Activated naive CD4-positive, alpha-beta T cell treated with anti-CD3 and anti-CD28 coated beads, Interleukin-2, amount 50 U/mL, for 72 hours (primary cell): ENCODE data around the gene FILIP1L. TPM values are rescaled to one million over a fixed set of nuclear protein-coding genes. Genes with fewer than 3 reads are reported as not detected.

Source experiments
- ATAC-seq, 2 donors: fragments of 150-1000 bp; cut with Tn5 transposase; 2 replicates each; pipeline ENCODE4 v1.10.0; 2021; ENCODE audit warnings: mild to moderate bottlenecking in 2 of 2, moderate library complexity in 2 of 2
- DNase-seq, 2 donors: peaks; one replicate each; pipeline ENCODE4 v3.0.0; 2021 to 2022; ENCODE audit warnings: low spot score in 2 of 2
- H3K27ac Mint-ChIP-seq, 2 donors: one replicate each; pipeline ENCODE4 v1.8.0; 2022; ENCODE audit warnings: mild to moderate bottlenecking in 2 of 2, mixed read lengths in 2 of 2
- H3K36me3 Mint-ChIP-seq, 2 donors: one replicate each; pipeline ENCODE4 v1.8.0; 2022; ENCODE audit warnings: mixed read lengths in 2 of 2
- H3K9me3 Mint-ChIP-seq, 2 donors: one replicate each; pipeline ENCODE4 v1.8.0; 2022; ENCODE audit warnings: mixed read lengths in 2 of 2
- total RNA-seq, 2 donors: library from RNA; stranded (reverse); gene quantifications; one replicate each; pipeline ENCODE4 v1.2.3, GENCODE V29; 2022

The FILIP1L gene
- total RNA-seq, 2 donors from 2014 or later = 0.08 to 0.09 TPM

DNA sequence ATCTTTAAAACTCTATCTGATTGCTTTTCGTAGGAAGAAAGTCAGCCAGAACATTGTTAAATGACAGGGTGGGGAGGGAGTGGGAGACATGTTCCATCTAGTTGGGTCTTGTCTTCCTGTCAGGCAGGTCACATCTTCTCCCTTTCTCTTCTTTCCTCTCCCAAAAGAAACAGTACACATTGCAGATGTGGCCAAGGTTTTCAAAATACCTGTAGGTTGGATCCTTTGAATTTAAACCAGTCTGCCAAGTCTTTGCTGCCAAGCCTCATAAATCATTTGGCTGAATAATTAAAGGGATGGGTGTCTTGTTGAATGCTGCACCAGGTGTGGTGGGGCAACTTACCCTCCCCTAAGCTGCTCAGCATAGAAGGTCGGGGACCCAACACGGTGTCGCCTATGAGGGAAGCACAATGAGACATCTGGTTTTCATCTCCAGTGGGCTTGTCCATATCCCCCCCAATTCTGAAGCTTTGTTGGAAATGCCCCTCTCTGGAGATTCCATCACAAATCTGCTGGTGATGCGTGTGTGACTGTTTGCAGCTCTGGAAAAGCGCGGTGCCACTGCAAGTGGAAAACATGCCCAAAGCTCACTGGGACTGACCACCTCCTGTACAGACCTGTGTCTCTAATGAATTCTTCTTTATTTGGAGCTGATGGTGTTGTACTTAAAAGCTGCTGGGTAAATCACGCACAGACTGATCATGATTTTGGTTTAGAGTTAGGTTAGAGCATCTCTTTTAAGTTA, 112.6 kb downstream of the FILIP1L start:
- DNase-seq (no peak), ATAC-seq (no peak)
- Mint-ChIP-seq H3K9me3 (peaks cover 0 to 4% of the 10 kb centered on the region in 2 donors), H3K36me3 (peaks cover 0 to 2% of the 10 kb centered on the region in 2 donors), H3K27ac (no peak overlapping the region)

- peaks cover 6 to 8% of the 10 kb centered on the region in 2 donors for H3K36me3 Mint-ChIP-seq
- DNase-seq (no peak), ATAC-seq (no peak)
- H3K9me3 Mint-ChIP-seq = peaks cover 4 to 8% of the 10 kb centered on the region in 2 donors
- no peak overlapping the region for H3K27ac Mint-ChIP-seq
Observed at GRCh38 chr3:100001083-100001482, 113.2 kb downstream of the FILIP1L start.

GRCh38 chr3:99999536-99999935, 114.8 kb downstream of the FILIP1L start:
- DNase-seq = no peak
- H3K27ac Mint-ChIP-seq = no peak overlapping the region
- H3K36me3 Mint-ChIP-seq = peaks cover 17 to 21% of the 10 kb centered on the region in 2 donors
- H3K9me3 Mint-ChIP-seq = peaks cover 11 to 14% of the 10 kb centered on the region in 2 donors
- ATAC-seq = no peak

DNA sequence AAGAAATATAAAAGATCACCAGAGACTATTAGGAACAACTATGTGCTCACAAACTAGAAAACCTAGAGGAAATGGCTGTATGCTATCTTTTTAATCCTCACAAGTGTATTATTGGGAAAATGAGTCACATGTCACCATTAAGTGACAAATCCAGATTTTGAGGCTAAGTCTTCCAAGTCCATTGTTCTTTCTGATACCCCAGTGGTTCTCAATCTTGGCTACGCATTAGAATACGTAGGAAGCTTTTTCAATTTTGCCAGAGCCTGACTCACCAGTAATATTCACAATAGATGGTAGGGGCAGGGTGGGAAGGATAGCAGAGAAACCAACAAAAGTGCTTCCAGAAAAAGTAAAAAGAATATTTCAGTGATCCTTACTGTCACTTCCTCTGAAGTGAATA, 117.0 kb downstream of the FILIP1L start:
- Mint-ChIP-seq H3K36me3 (peaks cover 30 to 37% of the 10 kb centered on the region in 2 donors), H3K9me3 (peaks cover 25 to 28% of the 10 kb centered on the region in 2 donors), H3K27ac (no peak overlapping the region)
- DNase-seq (no peak), ATAC-seq (no peak)

DNA sequence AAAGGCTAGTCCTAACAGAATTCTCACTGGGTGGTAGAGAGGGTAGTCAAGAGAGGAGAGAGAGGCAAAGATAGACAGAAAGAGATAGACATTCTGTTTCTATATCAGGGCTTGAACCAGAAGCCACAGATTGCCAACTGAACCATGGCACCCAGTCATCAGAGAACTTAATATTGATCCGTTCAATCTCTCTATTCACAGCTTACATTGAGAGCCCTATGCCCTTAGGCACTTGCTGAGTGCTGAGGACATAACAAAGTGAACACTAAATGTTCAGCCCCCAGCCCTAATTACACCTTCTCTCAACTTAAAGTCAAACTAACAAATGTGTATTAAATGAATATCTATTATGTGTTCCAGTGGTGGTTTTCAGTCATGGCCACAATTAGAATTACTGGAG, 124.1 kb downstream of the FILIP1L start:
- H3K36me3 Mint-ChIP-seq = peaks cover 17 to 23% of the 10 kb centered on the region in 2 donors

DNA sequence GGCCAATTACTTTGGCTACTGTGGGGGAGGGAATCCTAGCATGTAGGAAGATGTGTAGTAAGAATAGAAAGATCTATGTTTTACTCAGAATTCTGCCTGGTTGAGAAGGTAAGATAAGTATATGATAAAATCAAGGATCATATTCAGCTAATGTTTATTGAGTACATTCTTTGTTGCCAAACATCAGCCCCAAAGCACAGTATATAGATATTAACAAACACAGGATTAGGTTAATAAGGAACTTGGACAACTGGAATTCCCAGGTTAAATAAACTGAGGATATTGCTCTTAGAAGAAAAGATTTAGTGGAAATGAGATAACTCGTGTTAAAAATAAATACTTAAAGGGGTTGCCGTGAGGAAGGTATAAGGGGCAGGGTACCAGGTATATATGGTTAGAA, 129.6 kb downstream of the FILIP1L start:
- H3K27ac Mint-ChIP-seq = no peak overlapping the region
- no peak for ATAC-seq
- no peaks in the 10 kb centered on the region for H3K9me3 Mint-ChIP-seq

More for the DNA sequence above, 124.1 kb downstream of the FILIP1L start:
- Mint-ChIP-seq H3K9me3 (peaks cover 18 to 19% of the 10 kb centered on the region in 2 donors), H3K27ac (no peak overlapping the region)
- DNase-seq (no peak), ATAC-seq (no peak)

GRCh38 chr3:99984139-99984538, 130.2 kb downstream of the FILIP1L start:
- DNase-seq = no peak
- ATAC-seq = no peak
- Mint-ChIP-seq H3K9me3 (no peaks in the 10 kb centered on the region), H3K27ac (no peak overlapping the region), H3K36me3 (peaks cover 0 to 8% of the 10 kb centered on the region in 2 donors)

More for the DNA sequence above, 129.6 kb downstream of the FILIP1L start:
- no peak for DNase-seq
- peaks cover 0 to 8% of the 10 kb centered on the region in 2 donors for H3K36me3 Mint-ChIP-seq

DNA sequence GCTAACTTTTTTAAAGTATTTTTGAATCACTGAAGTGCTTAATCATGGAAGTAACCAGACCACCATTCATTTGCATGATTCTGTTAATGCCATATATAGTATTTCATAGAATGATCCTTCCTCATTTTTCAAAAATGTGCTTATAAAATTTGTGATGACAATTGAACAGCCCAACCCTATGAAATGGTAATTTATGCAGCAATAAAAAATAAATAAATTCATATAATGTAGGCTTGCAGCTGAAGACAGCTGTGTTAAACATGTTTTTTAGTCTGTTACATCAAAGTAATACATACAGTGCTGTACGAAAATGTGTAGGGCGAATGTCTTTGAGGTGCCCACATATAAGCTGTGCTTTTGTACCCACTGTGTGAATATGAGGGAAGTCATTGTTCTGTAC, 131.7 kb downstream of the FILIP1L start:
- no peak overlapping the region for H3K27ac Mint-ChIP-seq
- DNase-seq (no peak), ATAC-seq (no peak)
- peaks cover 0 to 8% of the 10 kb centered on the region in 2 donors for H3K36me3 Mint-ChIP-seq
- no peaks in the 10 kb centered on the region for H3K9me3 Mint-ChIP-seq

- no peak overlapping the region for H3K27ac Mint-ChIP-seq
- DNase-seq (no peak), ATAC-seq (no peak)
- peaks cover 5 to 8% of the 10 kb centered on the region in 2 donors for H3K9me3 Mint-ChIP-seq
- H3K36me3 Mint-ChIP-seq = peaks cover 6 to 17% of the 10 kb centered on the region in 2 donors
Observed at GRCh38 chr3:99981138-99981537, 133.2 kb downstream of the FILIP1L start.

- Mint-ChIP-seq H3K27ac (no peak overlapping the region), H3K9me3 (peaks cover 5 to 8% of the 10 kb centered on the region in 2 donors), H3K36me3 (peaks cover 6 to 17% of the 10 kb centered on the region in 2 donors)
- DNase-seq (no peak), ATAC-seq (no peak)
Observed at GRCh38 chr3:99980606-99981005, 133.7 kb downstream of the FILIP1L start.

- H3K36me3 Mint-ChIP-seq = peaks cover 6 to 8% of the 10 kb centered on the region in 2 donors
- H3K9me3 Mint-ChIP-seq = peaks cover 5 to 8% of the 10 kb centered on the region in 2 donors
- DNase-seq (no peak), ATAC-seq (no peak)
- H3K27ac Mint-ChIP-seq = no peak overlapping the region
Observed at GRCh38 chr3:99978221-99978620, 136.1 kb downstream of the FILIP1L start.

GRCh38 chr3:99976584-99976983, 137.7 kb downstream of the FILIP1L start:
- H3K27ac Mint-ChIP-seq = no peak overlapping the region
- peaks cover 6 to 8% of the 10 kb centered on the region in 2 donors for H3K36me3 Mint-ChIP-seq
- peaks cover 5 to 8% of the 10 kb centered on the region in 2 donors for H3K9me3 Mint-ChIP-seq
- DNase-seq (no peak), ATAC-seq (no peak)

GRCh38 chr3:99974989-99975388, 139.3 kb downstream of the FILIP1L start:
- no peak for ATAC-seq
- DNase-seq = no peak

GRCh38 chr3:99972380-99973104, 141.8 kb downstream of the FILIP1L start:
- ATAC-seq (no peak), DNase-seq (no peak)
- H3K36me3 Mint-ChIP-seq = peaks cover 6 to 13% of the 10 kb centered on the region in 2 donors
- peaks cover 5 to 12% of the 10 kb centered on the region in 2 donors for H3K9me3 Mint-ChIP-seq
- no peak overlapping the region for H3K27ac Mint-ChIP-seq

More at GRCh38 chr3:99974989-99975388, 139.3 kb downstream of the FILIP1L start:
- Mint-ChIP-seq H3K36me3 (peaks cover 6 to 8% of the 10 kb centered on the region in 2 donors), H3K9me3 (peaks cover 5 to 8% of the 10 kb centered on the region in 2 donors), H3K27ac (no peak overlapping the region)

DNA sequence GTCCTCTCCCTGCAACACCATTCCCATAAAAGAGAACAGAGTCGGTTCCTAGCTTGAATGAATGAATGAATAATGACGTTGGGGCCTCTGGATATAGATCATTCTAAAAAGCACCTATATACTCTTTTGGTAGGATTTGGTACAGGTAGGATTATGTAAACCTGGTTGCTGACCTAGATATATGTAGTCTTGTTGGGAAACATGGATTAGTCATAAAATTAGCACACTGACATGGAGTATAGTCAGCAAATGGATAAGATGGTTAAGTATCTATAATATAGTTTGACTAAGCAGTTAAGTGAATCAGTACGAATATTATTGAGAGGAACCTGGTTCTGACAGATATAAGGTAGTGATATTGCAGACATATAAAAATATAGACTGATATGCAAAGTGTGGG, 142.5 kb downstream of the FILIP1L start:
- Mint-ChIP-seq H3K9me3 (peaks cover 0 to 6% of the 10 kb centered on the region in 2 donors), H3K36me3 (peaks cover 1 to 6% of the 10 kb centered on the region in 2 donors), H3K27ac (no peak overlapping the region)
- ATAC-seq = no peak
- no peak for DNase-seq

GRCh38 chr3:99970198-99970597, 144.1 kb downstream of the FILIP1L start:
- H3K9me3 Mint-ChIP-seq = peaks cover 0 to 5% of the 10 kb centered on the region in 2 donors
- DNase-seq (no peak), ATAC-seq (peak in 1 of 2 donors; percentile 41)
- H3K27ac Mint-ChIP-seq = no peak overlapping the region
- peaks cover 0 to 5% of the 10 kb centered on the region in 2 donors for H3K36me3 Mint-ChIP-seq

DNA sequence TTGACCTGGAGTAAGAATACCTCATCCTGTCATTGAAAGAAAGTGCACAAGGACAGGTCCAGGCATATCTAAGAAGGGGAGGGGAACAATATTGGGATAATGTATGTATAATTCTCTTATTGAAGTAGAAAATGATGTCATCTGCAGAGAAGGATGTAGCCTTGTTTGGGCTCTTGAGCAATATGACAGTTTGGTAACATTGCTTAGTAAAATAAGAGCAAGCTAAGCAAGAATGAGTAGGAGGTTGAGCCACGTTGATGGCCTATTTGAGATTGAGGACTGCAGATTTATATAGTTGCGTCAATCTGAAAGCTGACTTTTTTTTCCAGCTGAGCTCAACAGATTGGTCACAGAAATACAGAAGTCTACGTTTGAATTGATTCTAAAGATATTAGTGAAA, 145.2 kb downstream of the FILIP1L start:
- H3K9me3 Mint-ChIP-seq = peaks cover 0 to 5% of the 10 kb centered on the region in 2 donors
- no peak for ATAC-seq
- DNase-seq = no peak
- H3K36me3 Mint-ChIP-seq = peaks cover 0 to 5% of the 10 kb centered on the region in 2 donors
- no peak overlapping the region for H3K27ac Mint-ChIP-seq
